Measurements from ENCODE around the gene IGDCC3.

IGDCC3 gene

GRCh38 chr15:65377976-65378366 is at the start of gene IGDCC3:
Gene IGDCC3, minus strand, starts transcription at chr15:65378002. Its CDS starts 214 bp downstream, at chr15:65377788.
- DNase-seq = no peak

DNA sequence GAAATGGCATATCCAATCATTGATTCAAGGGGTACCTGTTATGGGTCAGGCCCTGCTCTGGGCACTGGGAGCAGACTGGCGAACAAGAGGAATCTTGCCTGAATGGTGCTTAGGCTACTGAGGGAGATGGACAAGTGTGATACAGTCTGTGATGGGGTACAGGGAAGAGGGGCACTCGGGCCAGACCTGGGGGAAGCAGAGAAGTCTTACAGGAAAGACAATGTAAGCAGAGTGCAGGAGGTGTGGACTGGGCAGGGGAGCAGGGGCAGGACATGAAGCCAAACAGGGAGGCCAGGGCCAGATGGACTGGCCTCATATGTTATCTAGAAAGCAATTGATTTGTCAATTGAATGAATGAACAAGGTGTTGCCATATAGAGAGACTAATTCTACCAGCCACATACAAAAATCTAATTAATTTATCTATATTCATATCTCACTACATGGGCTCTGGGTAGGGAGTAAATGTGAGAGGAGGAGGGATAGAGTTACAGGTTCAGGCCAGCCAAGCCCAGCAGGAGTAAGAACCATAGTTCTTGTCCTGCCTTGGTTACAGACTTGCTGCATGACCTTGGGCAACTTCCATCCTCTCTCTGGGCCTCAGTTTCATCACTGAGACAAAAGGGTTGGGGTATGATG is 48.5 kb upstream of the IGDCC3 start:
- no peak for DNase-seq

DNA sequence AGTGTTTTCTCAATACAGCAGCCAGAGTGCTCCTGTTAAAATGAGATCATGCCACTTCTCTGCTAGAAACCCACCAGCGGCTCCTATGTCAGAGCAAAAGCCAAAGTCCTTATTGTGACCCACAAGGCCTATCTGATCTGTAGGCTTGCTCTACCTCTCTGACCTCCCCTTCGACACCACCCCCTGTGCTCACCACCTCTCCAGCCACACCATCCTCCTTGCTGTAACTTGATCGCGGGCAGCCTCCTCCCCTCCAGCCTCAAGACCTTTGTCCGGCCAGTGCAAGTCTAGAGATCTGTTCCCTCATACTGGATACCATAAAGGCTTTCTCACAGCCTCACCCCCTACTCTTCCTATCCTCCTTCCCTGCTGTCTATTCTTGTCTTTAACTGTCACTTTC is 46.9 kb upstream of the IGDCC3 start:
- DNase-seq = no peak

GRCh38 chr15:65423976-65424679 is 46.3 kb upstream of the IGDCC3 start:
- DNase-seq = no peak

DNA sequence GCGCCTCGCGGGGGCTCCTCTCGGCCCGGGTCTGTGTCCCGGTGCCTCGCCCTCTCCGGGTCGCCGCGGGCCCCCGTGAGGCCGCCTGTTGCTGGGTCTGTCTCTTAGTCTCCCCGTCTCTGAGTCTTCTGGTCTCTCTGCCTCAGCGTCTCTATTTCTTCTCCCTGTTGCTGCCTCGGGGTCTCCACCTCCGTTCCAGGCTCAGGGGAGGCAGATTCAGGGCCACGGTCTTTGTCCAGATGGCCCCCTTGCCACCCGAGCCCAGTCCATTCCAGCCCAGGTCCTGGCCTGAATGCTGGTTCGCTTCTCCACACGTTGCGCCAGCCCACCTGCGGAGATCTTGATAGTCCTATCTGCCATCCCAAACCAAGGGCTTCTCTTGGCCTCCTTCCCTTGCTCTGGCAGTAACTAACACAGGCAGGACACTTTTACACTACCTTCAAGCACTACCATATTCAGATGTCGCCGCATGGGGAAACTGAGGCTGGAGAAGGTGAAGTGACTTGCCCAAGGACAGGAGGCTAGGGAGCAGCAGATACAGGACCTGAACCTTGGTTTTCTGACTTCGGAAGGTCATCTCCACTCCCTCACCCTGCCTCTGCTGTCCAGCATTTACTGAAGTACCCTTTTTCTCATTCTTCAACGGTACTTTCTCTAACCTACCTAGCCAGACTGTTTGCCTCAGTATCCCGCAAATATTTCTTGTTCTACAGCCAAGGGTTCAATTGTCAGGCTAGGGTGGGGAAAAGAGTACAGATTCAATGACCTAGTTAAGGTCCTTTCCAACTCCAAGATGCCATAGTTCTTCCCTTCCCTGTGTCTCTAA is 45.6 kb upstream of the IGDCC3 start:
- DNase-seq = no peak

DNA sequence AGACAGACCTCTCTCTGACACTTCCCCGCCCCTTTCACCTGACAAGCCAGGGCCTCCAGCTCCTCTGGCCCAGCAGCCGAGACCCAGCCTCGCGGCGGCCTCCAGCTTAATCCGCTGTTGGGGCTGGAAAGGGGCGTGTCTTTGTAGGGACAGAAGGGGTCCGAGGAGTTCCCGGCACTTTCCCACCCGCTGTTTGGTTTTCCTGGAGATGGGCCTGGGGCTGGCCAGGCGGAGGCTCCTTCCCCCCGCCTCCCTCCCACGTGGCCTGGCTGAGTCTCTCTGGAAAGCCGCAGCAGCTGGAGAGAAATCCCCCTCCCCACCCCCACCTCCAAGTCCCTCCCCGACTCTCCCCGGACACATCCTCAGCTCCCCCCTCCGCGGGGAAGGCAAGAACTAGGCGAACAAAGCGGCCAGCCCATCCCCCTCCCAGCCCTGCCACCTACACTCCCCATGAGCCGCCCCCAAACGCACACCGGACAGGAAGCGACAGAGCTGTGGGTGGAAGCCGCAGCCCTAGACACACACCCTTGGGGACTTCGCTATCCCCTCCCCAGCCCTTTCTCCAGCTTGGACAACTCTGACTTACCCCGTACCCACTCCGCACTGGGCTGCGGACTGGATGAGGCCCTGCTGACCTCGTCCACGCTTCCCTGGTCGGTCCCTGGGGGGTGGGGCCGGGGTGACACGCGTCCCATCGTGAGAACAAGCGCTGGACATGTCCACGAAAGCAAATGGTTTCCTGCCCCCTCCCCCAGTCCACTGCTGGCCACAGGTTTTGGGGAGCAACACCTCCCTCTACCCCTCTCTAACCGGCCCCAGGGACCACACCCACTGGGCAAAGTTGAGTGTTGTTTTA is 43.8 kb upstream of the IGDCC3 start:
- DNase-seq = no peak

GRCh38 chr15:65420975-65421359 is 43.2 kb upstream of the IGDCC3 start:
- DNase-seq = no peak

- DNase-seq = no peak
Measured at GRCh38 chr15:65418596-65418995, 40.8 kb upstream of the IGDCC3 start.

- DNase-seq = no peak
Measured at GRCh38 chr15:65416845-65417416, 39.1 kb upstream of the IGDCC3 start.

- no peak for DNase-seq
Measured at GRCh38 chr15:65414841-65415621, 37.2 kb upstream of the IGDCC3 start.

DNA sequence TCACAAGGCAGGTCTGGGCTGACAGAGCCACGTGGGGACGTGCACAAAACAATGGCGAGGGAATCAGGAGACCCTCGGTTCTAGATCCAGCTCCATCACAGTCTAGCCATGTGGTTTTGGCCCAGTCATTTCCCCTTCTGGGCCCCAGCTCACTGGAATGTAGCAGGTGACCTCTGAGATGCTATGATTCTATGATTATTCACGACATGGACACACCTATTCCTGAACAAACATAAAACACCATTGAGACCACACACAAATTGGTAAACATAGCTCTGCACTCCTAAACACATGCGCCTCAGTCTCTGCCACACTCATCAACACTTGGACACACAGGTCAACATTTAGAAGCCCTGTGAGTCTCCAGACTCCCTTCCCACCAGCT is 36.0 kb upstream of the IGDCC3 start:
- no peak for DNase-seq

- DNase-seq = no peak
Measured at GRCh38 chr15:65413051-65413759, 35.4 kb upstream of the IGDCC3 start.

DNA sequence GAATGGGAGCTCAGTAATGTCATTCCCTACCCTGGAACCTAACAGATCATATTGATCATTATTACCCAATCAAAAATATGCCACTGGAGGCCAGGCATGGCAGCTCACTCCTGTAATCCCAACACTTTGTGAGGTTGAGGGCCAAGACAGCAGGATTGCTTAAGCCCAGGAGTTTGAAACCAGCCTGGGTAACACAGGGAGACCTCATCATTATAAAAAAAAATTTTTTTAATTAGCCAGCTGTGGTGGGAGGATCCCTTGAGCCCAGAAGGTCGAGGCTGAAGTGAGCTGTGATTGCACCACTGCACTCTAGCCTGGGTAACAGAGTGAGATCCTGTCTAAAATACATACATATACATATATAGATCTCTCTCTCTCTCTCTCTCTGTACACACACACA is 34.8 kb upstream of the IGDCC3 start:
- DNase-seq = no peak

DNA sequence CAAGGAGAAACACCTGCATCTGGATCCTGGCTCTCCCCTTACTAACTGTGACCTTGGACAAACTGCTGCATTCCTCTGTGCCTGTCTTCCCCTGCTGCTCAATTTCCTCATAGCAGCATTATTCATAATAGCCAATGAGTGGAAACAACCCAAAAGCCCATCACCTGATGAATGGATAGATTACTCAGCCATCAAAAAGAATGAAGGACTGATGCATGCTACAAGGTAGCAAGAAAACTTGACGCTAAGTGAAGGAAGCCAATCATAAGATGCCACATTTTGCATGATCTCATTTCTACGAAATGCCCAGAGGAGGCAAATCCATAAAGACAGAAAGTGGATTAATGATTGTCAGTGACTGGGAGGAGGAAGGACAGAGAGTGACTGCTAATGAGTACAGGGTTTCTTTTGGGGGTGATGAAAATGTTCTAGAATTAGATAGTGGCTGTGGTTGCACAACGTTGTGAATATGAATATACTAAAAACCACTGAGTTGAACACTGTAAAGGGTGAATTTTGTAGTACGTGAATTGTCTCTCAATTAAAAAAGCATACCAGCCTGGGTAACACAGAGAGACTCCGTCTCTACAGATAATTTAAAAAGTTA is 33.8 kb upstream of the IGDCC3 start:
- DNase-seq = no peak

- DNase-seq = no peak
Measured at GRCh38 chr15:65410972-65411371, 33.2 kb upstream of the IGDCC3 start.

DNA sequence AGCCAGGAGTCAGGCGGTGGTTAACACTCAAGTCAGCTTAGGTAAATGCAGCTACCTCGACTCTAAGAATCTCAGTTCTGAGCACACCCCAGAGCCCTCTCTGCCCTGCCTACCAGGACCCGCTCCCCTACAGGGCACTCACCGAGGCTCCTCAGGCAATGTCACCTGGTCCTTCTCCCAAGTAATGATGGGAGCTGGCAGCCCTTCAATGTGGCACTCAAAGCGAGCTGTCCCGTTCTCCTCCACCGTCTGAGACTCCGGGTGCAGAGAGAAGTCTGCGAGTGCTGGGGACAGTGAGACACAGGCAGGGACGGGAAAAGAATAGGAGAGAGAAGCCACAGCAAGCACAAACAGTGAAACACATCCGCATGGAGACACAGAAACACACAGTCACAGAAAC is 32.2 kb upstream of the IGDCC3 start:
- DNase-seq = no peak

- no peak for DNase-seq
Measured at GRCh38 chr15:65409036-65409631, 31.3 kb upstream of the IGDCC3 start.

DNA sequence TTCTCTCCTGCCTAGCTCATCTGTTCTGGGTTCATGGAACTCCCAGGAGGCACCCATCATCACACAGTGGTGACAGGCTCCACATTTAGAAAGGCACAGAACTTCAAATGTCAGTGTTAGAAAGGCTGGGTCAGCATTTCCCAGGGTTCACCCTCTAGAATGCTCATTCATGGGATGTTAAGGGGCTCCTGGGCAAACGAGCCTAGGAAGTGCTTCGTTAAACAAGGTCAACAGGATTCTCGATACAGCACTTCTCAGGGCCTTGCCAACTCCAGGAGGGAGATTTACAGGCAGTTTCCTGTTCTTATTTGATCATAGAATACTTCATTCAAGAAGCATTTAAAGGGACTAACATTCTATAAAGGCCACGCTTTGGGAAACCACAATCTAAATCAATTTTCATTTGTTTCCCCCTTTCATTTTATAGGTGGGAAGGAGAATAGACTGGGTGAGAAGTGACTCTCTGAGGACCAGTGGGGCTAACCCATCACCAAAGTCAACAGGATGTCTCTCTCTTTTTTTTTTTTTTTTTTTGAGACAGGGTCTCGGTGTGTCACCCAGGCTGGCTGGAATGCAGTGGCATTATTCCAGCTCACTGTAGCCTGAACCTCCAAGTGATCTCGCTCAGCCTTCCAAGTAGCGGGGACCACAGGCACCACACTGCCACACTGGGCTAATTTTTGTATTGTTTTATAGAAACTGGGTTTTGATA is 30.7 kb upstream of the IGDCC3 start:
- no peak for DNase-seq

- DNase-seq = no peak
Measured at GRCh38 chr15:65406424-65407000, 28.7 kb upstream of the IGDCC3 start.

Measured in activated CD4-positive, alpha-beta T cell treated with anti-CD3 and anti-CD28 coated beads, Interleukin-2, amount 50 U/mL, for 4 hours (primary cell).